ENCODE data around the gene CYP27B1.
A peak's percentile ranks its signal among the peaks of the same experiment; 100 is the strongest.

CYP27B1 gene

DNA sequence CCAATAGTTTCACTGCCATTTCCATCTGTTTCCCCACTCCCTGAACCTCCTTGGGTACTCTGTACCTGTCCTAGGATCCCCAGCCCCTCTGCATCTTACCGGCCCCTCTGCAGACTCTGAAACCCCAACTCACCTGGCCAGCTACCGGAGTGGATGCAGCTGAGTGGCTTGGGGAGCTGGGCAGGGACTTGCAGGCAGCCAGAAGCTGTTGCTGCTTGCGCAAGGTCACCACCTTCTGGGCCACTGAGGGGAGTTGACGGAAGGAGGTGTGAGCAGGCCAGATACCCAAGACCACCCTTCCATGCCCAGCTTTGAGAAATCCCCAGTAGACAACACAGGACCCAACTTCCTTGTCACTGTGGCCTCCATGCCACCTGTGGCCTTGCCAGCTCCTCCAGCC lies 34.6 kb downstream of the CYP27B1 start:
- peaks cover 99% of the 10 kb centered on the region for H3K27me3 ChIP-seq (ENCODE audit: control insufficient read depth, insufficient read depth, low read length)
- no peak overlapping the region for H3K9ac ChIP-seq (ENCODE audit: low read length)
- H3K9me3 ChIP-seq (ENCODE audit: control insufficient read depth, insufficient read depth, low read depth, low read length) = no peaks in the 10 kb centered on the region
- H3K36me3 ChIP-seq (ENCODE audit: control insufficient read depth, insufficient read depth, low read length) = no peaks in the 10 kb centered on the region
- no peak overlapping the region for H3K4me3 ChIP-seq (ENCODE audit: low read depth, low read length)
- H3K27ac ChIP-seq (ENCODE audit: low read depth, low read length) = no peak overlapping the region
- H3K4me1 ChIP-seq (ENCODE audit: control insufficient read depth, insufficient read depth, low read length) = peaks cover 14% of the 10 kb centered on the region; the same call in 1 of the 2 replicates

DNA sequence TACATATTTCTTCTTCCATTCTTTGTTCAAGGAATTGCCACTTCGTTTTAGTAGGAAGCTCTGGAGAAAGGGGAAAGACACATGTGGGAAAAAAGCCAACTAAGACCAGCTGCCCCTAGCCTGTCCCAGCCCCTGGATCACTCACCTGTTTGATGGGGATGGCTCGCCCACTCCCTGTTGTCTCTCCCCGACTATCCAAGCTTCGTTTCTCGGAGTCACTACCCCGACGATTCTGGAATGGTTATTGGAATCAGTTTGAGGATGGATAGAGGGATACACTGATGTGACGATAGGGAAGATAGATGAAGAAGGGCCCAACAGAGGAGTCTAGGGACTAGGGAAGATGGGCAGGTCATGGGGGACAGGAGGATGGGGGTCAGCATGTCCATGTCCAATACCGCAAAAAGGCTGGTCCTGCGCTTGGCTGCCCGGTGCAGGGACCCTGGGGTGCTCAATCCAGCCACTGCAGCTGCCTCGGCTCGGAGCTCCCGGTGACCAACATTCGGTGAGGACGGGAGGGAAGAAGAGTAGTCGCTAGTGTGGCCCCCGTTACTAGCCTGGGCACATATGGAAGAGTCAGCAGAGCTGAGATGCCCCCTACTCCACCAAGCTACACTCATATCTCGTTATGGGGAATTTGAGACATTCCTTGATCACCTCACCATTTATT lies 35.3 kb downstream of the CYP27B1 start:
- no peaks in the 10 kb centered on the region for H3K9me3 ChIP-seq (ENCODE audit: control insufficient read depth, insufficient read depth, low read depth, low read length)
- peaks cover 99% of the 10 kb centered on the region for H3K27me3 ChIP-seq (ENCODE audit: control insufficient read depth, insufficient read depth, low read length)
- no peak overlapping the region for H3K27ac ChIP-seq (ENCODE audit: low read depth, low read length)
- H3K9ac ChIP-seq (ENCODE audit: low read length) = no peak overlapping the region
- no peak overlapping the region for H3K4me3 ChIP-seq (ENCODE audit: low read depth, low read length)
- H3K4me1 ChIP-seq (ENCODE audit: control insufficient read depth, insufficient read depth, low read length) = peaks cover 12% of the 10 kb centered on the region; the same call in 1 of the 2 replicates
- no peaks in the 10 kb centered on the region for H3K36me3 ChIP-seq (ENCODE audit: control insufficient read depth, insufficient read depth, low read length)

DNA sequence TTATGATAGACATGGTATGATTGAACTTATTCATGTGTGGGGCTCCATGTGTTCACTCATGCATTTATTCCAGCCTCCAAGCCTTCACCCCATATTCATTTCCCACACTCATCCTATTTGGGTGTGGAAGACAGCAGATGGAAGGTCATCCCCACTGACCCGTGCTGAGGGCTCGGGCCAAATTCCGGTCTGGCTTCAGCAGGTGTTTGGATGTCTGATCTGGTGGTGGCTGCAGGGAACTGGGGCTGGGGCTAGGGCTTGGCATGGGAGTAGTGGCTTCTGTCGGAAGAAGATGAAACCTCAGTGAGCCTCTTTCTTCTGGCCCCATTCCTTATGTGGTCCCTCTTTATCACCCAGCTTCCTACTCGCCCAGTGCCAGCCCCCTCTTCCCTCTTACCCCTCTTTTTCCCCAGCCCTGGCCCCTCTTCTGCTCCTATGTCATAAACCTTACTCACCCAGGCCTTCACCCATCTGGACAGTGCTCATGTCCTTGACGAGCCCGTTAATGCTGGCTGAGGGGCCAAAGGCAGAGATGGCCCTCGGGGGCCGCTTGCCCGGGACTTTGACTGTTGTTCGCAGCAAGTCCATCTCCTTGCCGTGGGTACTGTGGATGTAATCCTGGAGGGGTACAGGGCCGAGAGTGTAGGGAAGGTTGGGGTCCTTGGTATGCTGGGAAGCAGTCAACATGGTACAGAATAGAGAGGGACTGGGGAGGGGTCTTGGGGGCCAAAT lies 36.4 kb downstream of the CYP27B1 start:
- no peak overlapping the region for H3K9ac ChIP-seq (ENCODE audit: low read length)

DNA sequence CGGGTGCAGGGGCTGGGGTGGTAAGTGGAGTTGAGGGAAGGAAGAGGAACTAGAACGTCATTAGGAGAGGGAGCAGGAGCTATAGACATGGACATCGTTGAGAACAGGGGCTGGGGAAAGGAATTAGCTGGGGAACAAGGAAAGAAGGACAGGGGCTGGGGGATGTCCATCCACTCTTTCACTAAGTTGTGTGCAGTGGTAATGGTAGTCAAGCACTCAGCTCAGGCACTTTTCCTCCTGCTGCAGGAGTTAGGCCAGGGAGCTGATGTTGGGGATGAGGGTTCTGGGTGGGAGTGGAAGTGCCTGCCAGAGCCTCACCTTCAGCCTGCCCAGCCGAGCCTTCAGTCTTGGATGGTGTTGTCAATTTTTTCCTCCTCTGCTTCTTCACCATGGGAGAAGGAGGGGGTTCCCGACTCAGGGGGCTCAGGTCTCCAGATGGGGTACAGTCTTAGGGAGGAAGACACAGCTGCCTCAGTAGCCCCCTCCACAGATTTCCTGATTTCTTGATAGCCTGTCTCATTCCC lies 37.5 kb downstream of the CYP27B1 start:
- Histone ChIP-seq H3K27me3 (ENCODE audit: control insufficient read depth, insufficient read depth, low read length) (peaks cover 97% of the 10 kb centered on the region), H3K27ac (ENCODE audit: low read depth, low read length) (no peak overlapping the region), H3K9ac (ENCODE audit: low read length) (no peak overlapping the region), H3K4me3 (ENCODE audit: low read depth, low read length) (no peak overlapping the region), H3K36me3 (ENCODE audit: control insufficient read depth, insufficient read depth, low read length) (no peaks in the 10 kb centered on the region), H3K9me3 (ENCODE audit: control insufficient read depth, insufficient read depth, low read depth, low read length) (no peaks in the 10 kb centered on the region), H3K4me1 (ENCODE audit: control insufficient read depth, insufficient read depth, low read length) (0 out of 2 replicates have a peak, but pooled peaks cover 5% of the 10 kb centered on the region)

More for the DNA sequence above, 36.4 kb downstream of the CYP27B1 start:
- Histone ChIP-seq H3K36me3 (ENCODE audit: control insufficient read depth, insufficient read depth, low read length) (no peaks in the 10 kb centered on the region), H3K4me3 (ENCODE audit: low read depth, low read length) (no peak overlapping the region), H3K27ac (ENCODE audit: low read depth, low read length) (no peak overlapping the region), H3K27me3 (ENCODE audit: control insufficient read depth, insufficient read depth, low read length) (peaks cover 98% of the 10 kb centered on the region), H3K4me1 (ENCODE audit: control insufficient read depth, insufficient read depth, low read length) (peaks cover 7% of the 10 kb centered on the region; the same call in 1 of the 2 replicates), H3K9me3 (ENCODE audit: control insufficient read depth, insufficient read depth, low read depth, low read length) (no peaks in the 10 kb centered on the region)

DNA sequence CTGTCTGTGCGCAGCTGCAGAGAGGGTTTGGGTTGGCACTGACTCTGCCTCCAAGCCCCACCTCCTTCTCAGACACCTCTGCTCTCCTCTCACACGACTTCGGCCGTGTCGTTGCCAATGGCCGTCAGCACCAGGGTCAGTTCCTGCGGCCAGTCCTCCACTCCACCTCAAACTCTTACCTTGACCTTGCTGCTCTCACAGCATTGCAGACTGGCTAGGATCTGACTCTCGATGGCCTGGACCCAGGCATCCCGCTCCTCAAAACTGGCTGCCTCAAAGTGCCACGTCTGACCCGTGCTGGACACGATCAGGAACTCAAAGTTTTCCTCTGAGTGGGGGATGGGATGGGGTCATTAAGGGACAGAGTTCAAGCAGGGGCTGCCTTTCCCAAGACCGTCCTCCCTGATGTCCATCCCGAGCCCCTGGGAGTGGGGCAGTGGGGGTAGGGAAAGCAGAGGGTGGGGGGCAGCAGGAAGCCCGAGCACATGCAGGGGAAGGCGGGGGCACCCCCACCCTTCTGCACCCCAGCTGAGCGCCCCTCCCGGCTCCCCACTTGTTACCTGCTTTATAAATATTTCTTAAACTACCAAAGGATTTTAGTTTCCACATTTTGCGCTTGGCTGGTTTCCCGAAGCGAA lies 39.0 kb downstream of the CYP27B1 start:
- 0 out of 2 replicates have a peak, but pooled peaks cover 5% of the 10 kb centered on the region for H3K4me1 ChIP-seq (ENCODE audit: control insufficient read depth, insufficient read depth, low read length)
- H3K4me3 ChIP-seq (ENCODE audit: low read depth, low read length) = peak overlapping the region; percentile 64
- H3K36me3 ChIP-seq (ENCODE audit: control insufficient read depth, insufficient read depth, low read length) = no peaks in the 10 kb centered on the region
- H3K9ac ChIP-seq (ENCODE audit: low read length) = no peak overlapping the region
- no peak overlapping the region for H3K27ac ChIP-seq (ENCODE audit: low read depth, low read length)
- peaks cover 97% of the 10 kb centered on the region for H3K27me3 ChIP-seq (ENCODE audit: control insufficient read depth, insufficient read depth, low read length)
- no peaks in the 10 kb centered on the region for H3K9me3 ChIP-seq (ENCODE audit: control insufficient read depth, insufficient read depth, low read depth, low read length)

DNA sequence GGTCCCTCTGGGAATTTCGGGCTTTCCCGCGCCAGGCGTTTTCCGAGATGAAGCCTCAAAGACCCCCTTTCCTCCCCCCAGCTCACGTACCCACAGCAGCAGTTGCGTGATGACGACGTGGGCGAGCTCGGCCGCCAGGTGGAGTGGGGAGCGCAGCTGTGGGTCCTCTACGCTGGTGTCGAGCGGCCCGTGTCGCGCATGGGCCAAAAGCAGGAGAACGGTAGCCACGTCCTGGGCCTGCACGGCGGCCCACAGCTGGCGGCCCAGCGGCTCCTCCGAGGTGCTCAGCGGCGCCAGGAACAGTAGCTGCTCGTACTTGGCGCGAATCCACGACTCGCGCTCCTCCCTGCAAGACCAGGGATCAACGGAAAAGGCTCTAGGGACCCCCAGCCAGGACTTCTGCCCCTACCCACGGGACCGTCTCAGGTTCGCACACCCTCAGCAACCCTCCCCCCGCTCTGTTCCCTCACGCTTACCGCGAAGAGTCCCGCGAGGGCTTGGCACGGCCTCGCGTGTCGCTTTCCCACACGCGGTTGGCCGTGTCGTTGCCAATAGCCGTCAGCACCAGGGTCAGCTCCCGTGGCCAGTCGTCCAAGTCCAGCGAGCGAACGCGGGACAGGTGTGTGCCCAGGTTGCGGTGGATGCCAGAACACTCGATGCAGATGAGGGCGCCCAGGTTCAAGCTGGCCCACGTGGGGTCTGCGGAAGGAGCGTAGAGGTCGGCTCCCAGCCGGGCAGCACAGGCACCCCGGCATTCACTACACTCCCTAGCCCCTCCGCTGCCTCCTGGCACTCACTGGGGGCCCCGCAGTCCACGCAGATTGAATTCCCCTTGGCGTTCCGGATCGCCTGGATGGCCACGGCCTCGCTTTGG lies 39.8 kb downstream of the CYP27B1 start:
- Histone ChIP-seq H3K9ac (ENCODE audit: low read length) (no peak overlapping the region), H3K36me3 (ENCODE audit: control insufficient read depth, insufficient read depth, low read length) (no peaks in the 10 kb centered on the region), H3K4me1 (ENCODE audit: control insufficient read depth, insufficient read depth, low read length) (0 out of 2 replicates have a peak, but pooled peaks cover 5% of the 10 kb centered on the region), H3K9me3 (ENCODE audit: control insufficient read depth, insufficient read depth, low read depth, low read length) (no peaks in the 10 kb centered on the region), H3K4me3 (ENCODE audit: low read depth, low read length) (peak overlapping the region; percentile 64), H3K27me3 (ENCODE audit: control insufficient read depth, insufficient read depth, low read length) (peaks cover 92% of the 10 kb centered on the region), H3K27ac (ENCODE audit: low read depth, low read length) (no peak overlapping the region)

DNA sequence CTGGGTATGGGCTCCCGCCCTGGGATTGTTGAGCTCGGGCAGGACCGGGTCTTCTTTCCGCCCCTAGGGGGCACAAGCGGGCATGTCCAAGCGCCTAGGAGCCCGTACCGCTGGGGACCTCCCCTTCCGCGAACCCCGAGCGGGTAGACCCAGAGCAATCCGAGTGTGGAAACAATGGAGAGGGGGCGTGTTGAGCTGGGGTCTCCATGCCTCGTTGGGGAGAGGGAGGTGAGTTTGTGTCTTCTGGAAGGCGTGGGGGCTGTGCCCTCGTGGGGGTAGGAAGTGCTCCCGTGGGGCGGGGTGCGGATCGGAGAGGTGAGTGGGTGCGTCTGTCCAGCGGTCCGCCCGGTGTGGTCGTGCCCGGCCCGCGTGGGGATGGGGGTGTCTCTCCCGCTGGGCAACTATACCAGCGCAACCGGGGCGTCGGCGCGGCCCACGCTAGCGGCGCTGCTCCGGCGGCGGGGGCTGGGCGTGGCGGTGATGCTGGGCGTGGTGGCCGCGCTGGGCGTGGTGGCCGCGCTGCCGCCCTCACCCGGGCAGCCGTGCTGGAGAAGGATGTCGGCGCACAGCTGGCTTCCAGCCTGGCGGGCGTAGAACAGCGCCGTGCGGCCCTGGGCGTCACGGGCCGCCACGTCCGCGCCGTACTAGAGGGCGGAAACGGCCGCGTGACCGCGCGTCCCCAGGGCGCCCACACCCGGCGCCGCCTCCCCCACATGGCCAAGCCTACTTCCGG lies 40.6 kb downstream of the CYP27B1 start:
- H3K9ac ChIP-seq (ENCODE audit: low read length) = peak overlapping the region; percentile 4
- peak overlapping the region; percentile 64 for H3K4me3 ChIP-seq (ENCODE audit: low read depth, low read length)
- no peaks in the 10 kb centered on the region for H3K9me3 ChIP-seq (ENCODE audit: control insufficient read depth, insufficient read depth, low read depth, low read length)
- H3K27me3 ChIP-seq (ENCODE audit: control insufficient read depth, insufficient read depth, low read length) = peaks cover 84% of the 10 kb centered on the region
- no peak overlapping the region for H3K27ac ChIP-seq (ENCODE audit: low read depth, low read length)
- H3K36me3 ChIP-seq (ENCODE audit: control insufficient read depth, insufficient read depth, low read length) = peaks cover 3% of the 10 kb centered on the region
- H3K4me1 ChIP-seq (ENCODE audit: control insufficient read depth, insufficient read depth, low read length) = 0 out of 2 replicates have a peak, but pooled peaks cover 5% of the 10 kb centered on the region

DNA sequence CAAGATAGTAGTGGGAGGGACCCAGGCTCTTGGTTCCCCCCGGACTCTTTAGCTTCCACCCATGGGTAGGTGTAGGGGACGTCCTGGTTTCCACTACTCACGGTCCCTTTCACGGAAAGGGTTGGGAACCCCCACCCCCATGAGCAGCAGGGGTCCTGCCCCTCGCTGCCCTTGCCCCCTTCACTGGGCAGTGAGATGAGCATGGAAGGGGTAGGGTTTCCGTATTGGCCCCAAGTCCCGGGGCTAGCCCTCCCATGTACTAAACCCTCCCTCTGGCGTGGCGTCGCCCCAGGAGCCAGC lies 41.1 kb downstream of the CYP27B1 start:
- H3K36me3 ChIP-seq (ENCODE audit: control insufficient read depth, insufficient read depth, low read length) = peaks cover 8% of the 10 kb centered on the region
- no peak overlapping the region for H3K9ac ChIP-seq (ENCODE audit: low read length)
- H3K4me1 ChIP-seq (ENCODE audit: control insufficient read depth, insufficient read depth, low read length) = 0 out of 2 replicates have a peak, but pooled peaks cover 5% of the 10 kb centered on the region
- H3K4me3 ChIP-seq (ENCODE audit: low read depth, low read length) = peak overlapping the region; percentile 64
- H3K27ac ChIP-seq (ENCODE audit: low read depth, low read length) = no peak overlapping the region
- H3K27me3 ChIP-seq (ENCODE audit: control insufficient read depth, insufficient read depth, low read length) = peaks cover 79% of the 10 kb centered on the region
- H3K9me3 ChIP-seq (ENCODE audit: control insufficient read depth, insufficient read depth, low read depth, low read length) = no peaks in the 10 kb centered on the region

DNA sequence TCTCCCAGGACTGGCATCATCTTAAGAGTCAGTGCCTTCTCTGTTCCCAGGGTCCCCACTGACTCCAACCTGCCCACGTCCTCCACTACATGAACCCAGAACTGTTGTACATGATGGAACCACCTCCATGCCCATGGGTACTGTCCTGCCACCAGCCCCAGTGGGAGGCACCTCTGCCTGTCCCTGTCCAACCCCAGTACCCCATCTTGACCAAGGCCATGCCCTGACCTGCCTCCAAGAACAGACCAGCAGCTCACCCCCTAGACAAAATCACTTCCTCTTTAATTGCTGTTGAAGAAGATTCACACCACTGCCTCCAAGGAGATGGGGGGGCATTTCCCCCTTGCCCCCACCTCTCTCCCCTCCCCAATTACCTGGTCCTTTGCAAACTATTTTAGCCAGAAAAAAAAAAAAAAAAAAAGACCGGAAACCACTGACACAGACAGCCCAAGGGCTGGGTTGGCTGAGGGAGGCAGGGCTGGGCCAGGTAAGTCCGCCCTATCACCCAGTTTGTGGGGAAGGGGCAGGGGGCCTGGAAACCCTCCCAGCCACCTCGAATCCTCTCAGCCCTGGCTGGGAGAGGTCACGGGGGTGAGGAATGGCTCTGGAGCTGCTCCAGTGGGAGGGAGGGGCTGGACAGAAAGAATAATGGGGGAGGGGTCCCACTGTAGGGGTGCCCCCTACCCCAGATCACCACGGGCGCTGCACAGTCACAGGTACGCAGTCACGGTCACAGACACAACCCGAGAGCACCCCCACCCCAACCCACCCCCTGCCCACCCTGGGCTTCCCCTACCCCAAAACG lies 41.7 kb downstream of the CYP27B1 start:
- Histone ChIP-seq H3K9me3 (ENCODE audit: control insufficient read depth, insufficient read depth, low read depth, low read length) (no peaks in the 10 kb centered on the region), H3K4me1 (ENCODE audit: control insufficient read depth, insufficient read depth, low read length) (0 out of 2 replicates have a peak, but pooled peaks cover 5% of the 10 kb centered on the region), H3K9ac (ENCODE audit: low read length) (no peak overlapping the region), H3K27ac (ENCODE audit: low read depth, low read length) (no peak overlapping the region), H3K36me3 (ENCODE audit: control insufficient read depth, insufficient read depth, low read length) (peaks cover 15% of the 10 kb centered on the region), H3K4me3 (ENCODE audit: low read depth, low read length) (no peak overlapping the region), H3K27me3 (ENCODE audit: control insufficient read depth, insufficient read depth, low read length) (peaks cover 73% of the 10 kb centered on the region)

Data from HUES6 (cell line).